C4-2B (cell line): ENCODE measurements around the gene OR4B1.

ENCODE experiments used
- CTCF ChIP-seq: fragments of 450-650 bp; conservative IDR thresholded peaks from 2 replicates; pipeline ENCODE4 v1.5.1; 2017; ENCODE audit warnings: mild to moderate bottlenecking
- ZFX ChIP-seq: fragments of 450-650 bp; IDR thresholded peaks from 2 replicates; pipeline ENCODE4 v1.6.1; 2017

- TF ChIP-seq CTCF (no peak), ZFX (no peak)
Measured at GRCh38 chr11:48242501-48242900, 25.9 kb downstream of the OR4B1 start.
